Spleen (tissue), 7 donors: ENCODE measurements around the gene TTC27.

Experiments used
- POLR2A ChIP-seq, 3 donors: fragments of 450-650 bp; IDR thresholded peaks; one replicate each; pipeline ENCODE4 v1.5.1; 2017; ENCODE audit warnings: antibody characterized with exemption in 3 of 3, mild to moderate bottlenecking in 1 of 3
- TF ChIP-seq, protein P1 (sequence below), 11 experiments: fragments of 200-600 bp in 7 of 11; fragments of 450-650 bp in 4 of 11; sonication (generic) in 4 of 11; IDR thresholded peaks in 8 of 11; conservative IDR thresholded peaks in 3 of 11; 1 replicate in 7 of 11; 2 replicates in 4 of 11; pipeline versions ENCODE4 v1.4.0 to v1.8.0; 2016 to 2021; ENCODE audit warnings: antibody characterized with exemption in 11 of 11, inconsistent platforms in 4 of 11, mild to moderate bottlenecking in 1 of 11
- donor health status: DM: no; HTN: no; CAD: no; lungs with moderate emphysema.
- donor health status: DM: no; HTN: no; CAD: no.
- donor health status: DM: no; HTN: no; CAD: no.

DNA sequence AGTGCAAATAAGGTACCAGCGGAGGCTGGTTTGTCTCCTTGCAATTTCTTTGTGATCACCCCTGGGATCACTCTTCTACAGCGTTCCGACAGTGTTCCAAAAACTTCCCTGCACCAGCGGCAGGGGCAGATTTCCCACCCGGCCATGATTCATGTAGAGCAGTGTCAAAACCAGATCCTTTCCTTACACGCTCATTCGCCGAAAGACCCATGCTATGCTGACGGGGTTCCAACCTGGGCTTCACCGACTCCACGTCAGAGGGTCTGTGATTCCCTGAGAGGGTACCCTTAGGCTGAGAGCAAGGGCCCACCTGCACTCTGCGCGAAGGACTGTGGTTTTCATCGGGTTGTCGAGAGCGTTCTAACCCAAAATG lies 423 bp upstream of the TTC27 start:
- TF ChIP-seq, protein P1, sequence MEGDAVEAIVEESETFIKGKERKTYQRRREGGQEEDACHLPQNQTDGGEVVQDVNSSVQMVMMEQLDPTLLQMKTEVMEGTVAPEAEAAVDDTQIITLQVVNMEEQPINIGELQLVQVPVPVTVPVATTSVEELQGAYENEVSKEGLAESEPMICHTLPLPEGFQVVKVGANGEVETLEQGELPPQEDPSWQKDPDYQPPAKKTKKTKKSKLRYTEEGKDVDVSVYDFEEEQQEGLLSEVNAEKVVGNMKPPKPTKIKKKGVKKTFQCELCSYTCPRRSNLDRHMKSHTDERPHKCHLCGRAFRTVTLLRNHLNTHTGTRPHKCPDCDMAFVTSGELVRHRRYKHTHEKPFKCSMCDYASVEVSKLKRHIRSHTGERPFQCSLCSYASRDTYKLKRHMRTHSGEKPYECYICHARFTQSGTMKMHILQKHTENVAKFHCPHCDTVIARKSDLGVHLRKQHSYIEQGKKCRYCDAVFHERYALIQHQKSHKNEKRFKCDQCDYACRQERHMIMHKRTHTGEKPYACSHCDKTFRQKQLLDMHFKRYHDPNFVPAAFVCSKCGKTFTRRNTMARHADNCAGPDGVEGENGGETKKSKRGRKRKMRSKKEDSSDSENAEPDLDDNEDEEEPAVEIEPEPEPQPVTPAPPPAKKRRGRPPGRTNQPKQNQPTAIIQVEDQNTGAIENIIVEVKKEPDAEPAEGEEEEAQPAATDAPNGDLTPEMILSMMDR (IDR thresholded peaks at IDR 0.05 in 8 of 11, conservative IDR thresholded peaks at IDR 0.05 in 3 of 11): peak in 2 of 11 experiments; percentile 10 to 17
- TF ChIP-seq POLR2A (IDR thresholded peaks at IDR 0.05): no peak
